HG03135 (cell line): ENCODE measurements around the gene RPGRIP1L.

ENCODE experiments used
- ATAC-seq: cut with Tn5 transposase; IDR thresholded peaks from one replicate; pipeline ENCODE4 v1.9.1; 2021; ENCODE audit warnings: mild to moderate bottlenecking, moderate library complexity; ENCODE audit not compliant: unreplicated experiment

The RPGRIP1L gene

GRCh38 chr16:53703590-53704444 is at the start of gene RPGRIP1L, which contains the start of gene FTO:
Gene RPGRIP1L, minus strand, starts transcription at chr16:53703859. Its CDS starts 3,136 bp downstream, at chr16:53700723.
Gene FTO, plus strand, starts transcription at chr16:53704156.
- peak; percentile 99 for ATAC-seq

GRCh38 chr16:53753431-53753830 is 49.8 kb upstream of the RPGRIP1L start:
- no peak for ATAC-seq

- ATAC-seq: no peak
Measured at GRCh38 chr16:53752560-53752959, 48.9 kb upstream of the RPGRIP1L start.

GRCh38 chr16:53745753-53746266 is 42.2 kb upstream of the RPGRIP1L start:
- no peak for ATAC-seq

GRCh38 chr16:53745086-53745485 is 41.4 kb upstream of the RPGRIP1L start:
- no peak for ATAC-seq

GRCh38 chr16:53744449-53744848 is 40.8 kb upstream of the RPGRIP1L start:
- ATAC-seq: no peak

GRCh38 chr16:53743149-53743566 is 39.5 kb upstream of the RPGRIP1L start:
- ATAC-seq: no peak

- ATAC-seq: no peak
Measured at GRCh38 chr16:53741546-53741945, 37.9 kb upstream of the RPGRIP1L start.

GRCh38 chr16:53740933-53741531 is 37.4 kb upstream of the RPGRIP1L start:
- ATAC-seq: no peak

GRCh38 chr16:53740476-53740875 is 36.8 kb upstream of the RPGRIP1L start:
- no peak for ATAC-seq

GRCh38 chr16:53737552-53737951 is 33.9 kb upstream of the RPGRIP1L start:
- ATAC-seq: no peak

- no peak for ATAC-seq
Measured at GRCh38 chr16:53736297-53736696, 32.6 kb upstream of the RPGRIP1L start.

GRCh38 chr16:53734908-53735307 is 31.2 kb upstream of the RPGRIP1L start:
- no peak for ATAC-seq

GRCh38 chr16:53732296-53732929 is 28.8 kb upstream of the RPGRIP1L start:
- no peak for ATAC-seq

GRCh38 chr16:53730693-53731092 is 27.0 kb upstream of the RPGRIP1L start:
- no peak for ATAC-seq

- no peak for ATAC-seq
Measured at GRCh38 chr16:53726625-53727024, 23.0 kb upstream of the RPGRIP1L start.

- ATAC-seq: no peak
Measured at GRCh38 chr16:53721017-53721416, 17.4 kb upstream of the RPGRIP1L start.

GRCh38 chr16:53717577-53717976 is 13.9 kb upstream of the RPGRIP1L start:
- no peak for ATAC-seq

GRCh38 chr16:53715023-53715384 is 11.3 kb upstream of the RPGRIP1L start:
- ATAC-seq: no peak

GRCh38 chr16:53714205-53715022 is 10.8 kb upstream of the RPGRIP1L start:
- no peak for ATAC-seq
